Left renal pelvis (tissue), 4 donors: Measurements from ENCODE around the gene ZFYVE21. TPM values are rescaled to one million over a fixed set of nuclear protein-coding genes. Genes with fewer than 3 reads are reported as not detected.

Source experiments
- DNase-seq, 4 donors: peaks; one replicate each; pipeline ENCODE4 v3.0.0-alpha.2; 2013; ENCODE audit warnings: low read depth in 4 of 4, low spot score in 3 of 4
- polyA plus RNA-seq, 4 donors: library from polyadenylated mRNA; unstranded; fragments of 120-200 nt; gene quantifications; one replicate each; pipeline ENCODE4 v1.2.1, GENCODE V29; 2013; ENCODE audit not compliant: insufficient read length in 4 of 4

Gene ZFYVE21
- polyA plus RNA-seq, 4 donors, result 50.6 to 60.4 (median 55.2) TPM

GRCh38 chr14:103735439-103735814 is 19.8 kb downstream of the ZFYVE21 start:
- DNase-seq, result no peak

DNA sequence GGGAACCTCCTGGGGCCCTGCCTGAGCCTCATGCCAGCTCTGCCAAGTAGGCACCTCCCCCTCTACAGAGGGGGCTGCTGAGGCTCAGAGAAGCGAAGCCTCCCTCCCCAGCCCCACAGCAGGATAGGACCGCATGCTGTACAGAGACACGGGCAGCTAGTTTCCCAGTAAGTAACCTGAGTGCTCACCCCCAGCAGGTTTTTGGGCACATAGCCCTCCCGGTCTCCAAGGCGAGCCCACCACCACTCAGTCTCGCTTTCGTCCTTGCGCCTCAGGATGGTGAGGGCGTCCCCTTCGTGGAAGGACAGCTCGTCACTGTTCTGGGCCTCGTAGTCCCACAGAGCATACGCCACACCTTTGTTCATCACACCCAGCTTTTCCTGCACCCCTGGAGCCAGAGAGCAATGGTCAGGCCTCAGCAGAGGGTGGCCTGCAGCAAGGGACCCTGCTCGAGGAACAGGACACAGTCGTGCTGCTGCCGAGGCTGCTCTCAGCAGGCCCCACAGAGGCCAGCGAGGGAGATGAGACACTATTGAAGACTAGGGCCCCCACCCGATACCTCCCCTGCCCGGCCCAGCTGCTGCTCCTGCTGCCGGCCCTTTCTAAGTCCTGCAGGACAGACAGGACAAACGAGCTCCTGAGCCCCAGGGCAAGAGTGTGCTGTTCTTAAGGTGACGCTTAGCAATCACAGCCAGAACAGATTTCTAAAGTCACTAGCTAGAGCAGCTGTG is 20.4 kb downstream of the ZFYVE21 start:
- DNase-seq, result no peak

DNA sequence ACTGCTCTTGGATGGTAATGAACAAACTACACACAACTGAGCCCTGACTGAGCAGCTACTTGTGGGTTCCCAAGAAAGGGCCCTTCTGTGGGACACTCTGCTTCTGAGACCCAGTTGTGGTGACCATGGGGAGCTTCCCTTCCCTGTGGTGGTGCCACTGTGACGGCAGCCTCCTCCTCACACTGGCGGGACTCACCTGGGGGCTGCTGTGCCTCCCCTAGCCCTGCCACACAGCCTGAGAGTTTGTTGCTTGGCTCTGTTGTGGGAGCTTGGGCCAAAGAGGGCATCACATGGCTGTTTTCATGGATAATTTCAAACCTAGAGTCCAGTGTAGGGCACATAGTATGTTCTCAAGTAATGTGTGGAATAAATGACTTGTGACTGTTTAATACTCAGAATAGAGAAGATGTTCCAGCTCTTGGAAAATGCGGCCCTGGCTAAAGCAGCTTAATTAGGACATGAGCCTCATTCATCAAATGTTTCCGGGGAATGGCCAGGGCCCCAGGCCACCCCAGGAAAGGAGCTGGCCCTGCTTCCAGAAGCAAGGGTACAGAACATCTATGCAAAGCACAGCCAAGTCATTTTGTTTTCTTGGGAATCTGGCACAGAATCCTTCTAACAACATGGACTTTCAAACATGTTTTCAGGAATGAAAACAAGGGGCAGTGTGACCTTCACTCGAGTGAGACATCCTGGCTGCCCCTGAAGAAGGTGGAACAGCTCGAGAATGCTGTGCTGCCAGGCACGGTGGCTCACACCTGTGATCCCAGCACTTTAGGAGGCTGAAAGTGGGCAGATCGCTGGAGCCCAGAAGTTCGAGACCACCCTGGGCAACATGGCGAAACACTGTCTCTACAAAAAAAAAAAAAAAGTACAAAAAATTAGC is 21.2 kb downstream of the ZFYVE21 start:
- no peak for DNase-seq

GRCh38 chr14:103737432-103738045 is 21.9 kb downstream of the ZFYVE21 start:
- no peak for DNase-seq

- DNase-seq, result no peak
Measured at GRCh38 chr14:103738166-103738565, 22.6 kb downstream of the ZFYVE21 start.

- no peak for DNase-seq
Measured at GRCh38 chr14:103738701-103739451, 23.3 kb downstream of the ZFYVE21 start.

GRCh38 chr14:103739466-103739792 is 23.8 kb downstream of the ZFYVE21 start:
- no peak for DNase-seq

DNA sequence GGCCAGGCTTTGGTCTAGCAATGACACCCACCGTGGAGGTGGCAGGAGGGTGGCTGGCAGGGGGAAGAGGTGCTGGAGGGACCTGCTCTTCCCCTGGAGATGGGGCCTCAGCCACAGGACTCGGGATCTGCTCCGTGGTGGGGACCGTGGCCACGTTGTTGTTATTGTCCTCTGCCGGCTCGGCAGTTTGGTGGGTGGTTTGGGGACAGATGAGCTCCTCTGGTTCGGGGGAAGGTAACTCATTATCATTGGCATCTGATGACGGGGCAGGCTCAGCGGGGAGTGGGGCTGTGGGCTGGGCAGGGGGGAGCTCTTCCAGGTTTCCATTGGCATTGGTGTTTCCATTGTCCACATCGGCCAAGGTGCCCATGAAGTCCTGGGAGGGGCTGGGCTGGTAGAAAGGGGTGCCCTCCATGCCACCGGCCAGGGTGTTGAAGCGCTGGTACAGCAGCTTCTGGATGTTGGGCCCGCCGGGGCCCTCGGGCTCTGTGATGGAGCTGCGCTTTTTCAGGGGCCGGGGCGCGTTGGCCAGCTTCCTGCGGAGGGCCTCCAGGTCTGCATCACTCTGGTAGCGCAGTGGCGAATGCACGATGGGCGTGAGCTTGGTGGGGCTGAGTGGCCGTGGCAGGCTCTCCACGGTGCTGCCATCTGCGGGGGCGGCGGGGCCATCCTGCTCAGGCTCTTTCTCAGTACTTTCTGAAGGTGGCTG is 24.3 kb downstream of the ZFYVE21 start:
- no peak for DNase-seq

DNA sequence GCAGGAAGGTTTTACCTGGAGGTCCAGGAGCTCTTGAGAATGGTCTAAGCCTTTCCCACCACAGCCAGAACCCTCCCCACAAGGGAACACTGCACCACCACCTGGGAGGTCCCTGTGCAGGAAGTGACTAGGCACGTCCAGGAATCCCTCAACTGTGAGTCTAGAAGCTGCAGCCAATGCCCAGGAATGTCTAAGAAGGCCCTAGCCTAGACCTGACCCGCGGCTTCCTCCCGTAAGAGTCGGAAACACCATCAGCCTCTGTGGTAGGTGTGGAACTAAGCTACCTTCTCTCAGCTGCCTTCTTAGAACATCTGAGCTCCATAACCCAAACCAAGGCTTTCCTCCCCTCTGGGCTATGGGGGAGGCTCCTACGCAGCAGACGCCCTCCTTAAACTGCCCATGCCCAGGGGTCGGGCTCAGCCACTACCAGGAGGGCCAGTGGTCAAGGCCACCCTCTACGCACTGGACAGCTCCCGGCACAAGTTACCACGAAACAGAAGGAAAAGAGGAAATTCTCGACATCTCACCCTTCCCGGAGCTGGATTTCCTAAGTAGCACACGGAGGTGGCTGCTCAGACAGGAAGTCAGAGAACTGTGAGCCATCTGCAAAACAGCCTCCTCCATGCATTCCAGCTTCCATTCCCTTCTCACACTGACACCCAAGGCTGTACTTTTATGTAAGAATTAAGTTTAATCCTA is 25.5 kb downstream of the ZFYVE21 start:
- no peak for DNase-seq

- no peak for DNase-seq
Measured at GRCh38 chr14:103741876-103742275, 26.3 kb downstream of the ZFYVE21 start.

DNA sequence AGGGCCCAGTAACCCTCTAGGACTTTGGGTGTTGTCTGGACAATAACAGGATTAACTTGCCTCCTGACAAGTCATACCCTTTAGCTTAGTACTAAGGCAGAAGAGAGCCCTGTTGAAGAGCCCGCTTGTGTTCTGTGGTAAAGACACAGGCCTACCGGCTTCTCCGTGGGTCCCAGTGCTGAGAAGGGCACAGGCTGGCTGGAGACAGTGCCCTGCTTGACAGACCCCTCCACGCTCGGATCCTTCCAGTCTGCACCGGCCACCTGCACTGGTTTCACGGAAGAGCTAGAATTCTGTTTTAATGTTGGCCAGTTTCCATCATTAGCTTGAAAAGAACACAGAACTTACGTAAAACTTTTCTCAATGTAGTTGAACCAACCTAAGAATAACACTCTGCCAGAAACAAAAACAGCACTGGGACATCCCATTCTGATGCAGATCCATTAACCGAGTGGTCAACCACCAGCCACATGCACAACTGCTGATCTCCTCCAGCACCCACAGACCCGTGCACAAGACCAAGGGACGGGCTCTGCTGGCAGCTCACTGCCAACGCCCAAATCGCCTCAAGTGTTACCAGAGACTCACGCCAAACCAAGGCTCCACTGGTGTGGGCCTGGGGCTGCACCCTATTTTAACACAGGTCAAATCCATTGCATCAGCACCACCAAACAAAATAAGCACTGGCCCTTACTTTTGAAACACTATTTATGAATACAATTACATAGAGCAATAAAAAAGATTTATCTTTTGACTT is 27.1 kb downstream of the ZFYVE21 start:
- DNase-seq, result no peak

- DNase-seq, result no peak
Measured at GRCh38 chr14:103743691-103744090, 28.1 kb downstream of the ZFYVE21 start.

GRCh38 chr14:103744621-103745395 is 29.2 kb downstream of the ZFYVE21 start:
- no peak for DNase-seq

- DNase-seq, result no peak
Measured at GRCh38 chr14:103745424-103745823, 29.8 kb downstream of the ZFYVE21 start.

DNA sequence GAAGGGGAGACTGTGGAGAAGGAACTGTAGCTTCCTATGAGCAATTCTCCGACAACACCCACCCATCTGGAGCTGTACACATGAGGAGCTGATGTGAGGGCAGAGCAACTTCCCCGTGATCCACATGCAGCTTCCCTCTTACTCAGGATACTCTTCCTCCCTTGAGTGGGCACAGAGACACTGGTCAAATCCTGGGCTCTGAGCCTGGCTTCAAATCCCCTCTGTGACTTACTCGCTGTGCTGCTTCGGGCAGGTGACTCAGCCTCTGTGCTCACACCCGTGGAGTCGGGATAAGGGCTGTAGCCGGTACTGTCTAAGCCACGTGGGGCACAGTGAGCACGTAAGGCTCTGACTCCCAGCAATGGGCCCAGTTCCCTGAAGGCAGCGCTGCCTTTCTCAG is 31.1 kb downstream of the ZFYVE21 start:
- no peak for DNase-seq

DNA sequence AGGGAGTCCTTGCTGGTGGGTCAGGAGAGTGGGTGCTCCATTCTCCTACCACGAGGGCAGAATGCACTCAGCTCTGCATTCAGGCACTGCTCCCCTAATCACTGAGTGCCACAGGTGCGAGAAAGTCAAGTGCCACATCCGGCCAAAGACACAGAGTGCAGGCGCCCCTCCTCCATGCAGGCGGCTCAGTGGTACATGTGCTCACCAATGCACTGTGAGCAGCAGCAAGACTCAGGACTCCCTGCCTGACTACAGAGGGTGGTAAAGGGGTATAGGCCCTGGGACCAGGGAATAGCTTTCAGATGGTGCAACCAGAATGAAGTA is 32.9 kb downstream of the ZFYVE21 start:
- no peak for DNase-seq

DNA sequence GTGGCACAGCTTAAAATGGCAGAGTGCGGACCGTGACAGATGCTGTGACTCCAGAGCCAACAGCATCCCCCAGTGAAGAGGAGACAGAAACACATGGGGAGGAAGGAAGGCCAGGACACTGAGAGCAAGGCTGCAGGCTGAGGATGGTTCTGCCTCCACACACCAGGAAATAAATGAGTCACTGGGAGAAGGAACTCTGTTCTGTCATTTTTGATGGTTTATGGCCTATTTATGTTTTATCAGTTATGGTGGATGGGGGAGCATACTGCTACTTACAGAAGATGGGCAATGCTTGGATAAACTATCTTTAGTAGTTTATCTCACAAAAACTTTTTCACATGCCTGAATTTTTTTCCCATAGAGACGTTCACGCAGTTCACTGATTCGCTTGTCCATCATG is 33.8 kb downstream of the ZFYVE21 start:
- DNase-seq, result no peak

- DNase-seq, result no peak
Measured at GRCh38 chr14:103749860-103750259, 34.2 kb downstream of the ZFYVE21 start.
